ENCODE data around the gene CFAP20DC.
"Not testable (repeated sequence)": the region's sequence is repeated elsewhere in the genome, so short reads cannot be mapped to it uniquely, and the experiment has no call there.

Gene CFAP20DC

GRCh38 chr3:58737644-58738043 lies 312.2 kb downstream of the CFAP20DC start:
- DNase-seq (ENCODE audit: low read depth) = no peak

- no peak for DNase-seq (ENCODE audit: low read depth)
Measured at GRCh38 chr3:58731673-58732072, 318.2 kb downstream of the CFAP20DC start.

DNA sequence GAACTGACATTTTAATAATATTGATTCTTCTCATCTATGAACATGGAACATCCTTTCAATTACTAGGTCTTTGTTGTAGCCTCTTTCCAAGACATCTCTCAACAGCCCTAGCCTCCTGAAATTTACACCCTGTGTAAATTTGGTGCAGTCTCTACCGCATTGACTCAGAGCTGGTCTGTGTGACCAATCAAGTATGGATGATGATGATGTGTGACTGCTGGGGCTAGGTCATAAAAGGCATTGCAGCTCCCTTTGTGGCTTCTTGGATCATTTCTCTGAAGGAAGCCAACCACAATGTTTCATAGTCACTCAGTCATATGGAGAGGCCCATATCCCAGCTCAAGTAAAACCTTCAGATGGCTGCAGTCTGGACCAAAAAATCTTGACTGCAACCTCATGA lies 321.1 kb downstream of the CFAP20DC start:
- no peak for DNase-seq (ENCODE audit: low read depth)

DNA sequence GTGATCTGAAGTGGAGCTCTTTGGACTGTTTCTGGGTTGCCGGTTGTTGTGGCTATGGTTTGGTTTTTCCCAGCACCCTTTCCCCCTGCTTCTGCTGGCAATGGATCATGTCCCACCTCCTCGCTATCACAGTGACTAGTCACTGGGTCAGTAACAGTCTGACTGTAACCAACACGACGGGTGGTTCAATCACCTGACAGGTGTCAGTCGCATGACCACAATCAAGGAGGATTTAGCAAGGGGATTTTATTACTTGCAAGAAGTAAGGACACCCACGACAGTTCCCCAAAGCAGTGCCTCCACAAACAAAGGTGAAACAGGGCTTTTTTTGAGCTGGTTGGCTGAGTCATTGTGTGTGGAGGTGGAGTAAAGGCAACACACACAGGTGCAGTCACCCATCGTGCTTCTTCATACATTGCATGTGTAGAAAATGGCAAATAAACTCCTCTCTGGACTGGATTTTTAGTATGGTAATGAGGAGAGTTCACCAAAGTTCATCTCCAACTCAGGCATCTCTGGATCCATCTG lies 324.4 kb downstream of the CFAP20DC start:
- no peak for DNase-seq (ENCODE audit: low read depth)

DNA sequence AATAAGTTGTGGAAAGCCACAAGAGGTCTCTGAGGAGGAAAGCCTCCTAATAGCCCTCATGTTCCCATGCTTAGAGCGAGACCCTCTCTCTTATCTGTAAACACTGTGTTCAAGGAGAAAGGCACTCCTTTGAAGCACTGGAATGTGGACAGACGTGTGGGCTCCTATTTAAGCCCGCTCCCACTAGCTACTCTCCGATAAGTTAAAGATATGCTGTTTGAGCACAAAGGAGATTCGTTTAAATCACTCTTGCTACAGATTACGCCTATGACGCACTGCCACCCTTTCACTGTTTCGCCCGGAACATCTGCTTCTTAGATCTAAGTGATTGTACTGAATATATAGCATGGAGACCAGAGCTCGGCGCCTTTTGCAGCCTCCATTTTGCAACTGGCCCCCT lies 325.5 kb downstream of the CFAP20DC start:
- DNase-seq (ENCODE audit: low read depth) = no peak

GRCh38 chr3:58723173-58723572 lies 326.7 kb downstream of the CFAP20DC start:
- DNase-seq (ENCODE audit: low read depth) = no peak

GRCh38 chr3:58722561-58722960 lies 327.3 kb downstream of the CFAP20DC start:
- DNase-seq (ENCODE audit: low read depth) = peak; percentile 1

DNA sequence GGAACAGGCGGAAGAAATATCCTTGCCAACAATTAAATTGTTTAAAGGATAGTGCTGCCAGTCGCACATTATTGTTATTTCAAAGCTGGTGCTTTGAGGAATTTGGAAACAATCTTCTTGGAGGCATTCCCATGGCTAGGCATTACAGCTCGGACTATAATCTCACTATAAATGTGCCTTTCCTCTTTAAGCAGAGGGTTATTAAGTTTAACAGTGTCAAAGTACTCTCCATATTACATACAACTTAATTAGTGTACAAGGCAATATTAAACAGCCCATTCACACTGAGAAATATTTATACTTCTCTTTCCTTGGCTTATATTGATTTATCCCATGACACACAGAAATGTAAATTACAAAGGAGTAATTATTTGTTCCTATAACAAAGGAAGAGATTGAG lies 329.3 kb downstream of the CFAP20DC start:
- DNase-seq (ENCODE audit: low read depth) = no peak

GRCh38 chr3:58719684-58720083 lies 330.1 kb downstream of the CFAP20DC start:
- DNase-seq (ENCODE audit: low read depth) = no peak

GRCh38 chr3:58713715-58714401 lies 336.0 kb downstream of the CFAP20DC start:
- no peak for DNase-seq (ENCODE audit: low read depth)

DNA sequence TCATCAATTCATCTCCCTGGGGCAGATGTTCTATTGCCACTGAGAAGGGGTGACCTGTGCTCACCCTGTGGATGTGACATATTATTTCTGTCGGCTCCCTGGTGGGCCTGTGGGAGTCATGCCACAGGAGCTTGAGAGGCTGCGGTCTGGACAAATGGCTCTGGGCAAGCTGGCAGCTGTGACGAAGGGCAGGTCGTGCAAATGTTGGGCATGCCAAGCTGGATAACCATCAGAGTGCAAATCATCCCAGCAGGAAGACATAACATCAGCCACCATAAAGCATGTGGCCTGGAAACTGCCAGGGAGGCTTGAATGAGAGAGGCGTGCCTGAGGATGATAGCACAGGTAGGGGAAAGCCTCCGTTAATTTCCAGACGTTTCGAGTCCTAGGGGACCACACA lies 338.0 kb downstream of the CFAP20DC start:
- DNase-seq (ENCODE audit: low read depth) = no peak

DNA sequence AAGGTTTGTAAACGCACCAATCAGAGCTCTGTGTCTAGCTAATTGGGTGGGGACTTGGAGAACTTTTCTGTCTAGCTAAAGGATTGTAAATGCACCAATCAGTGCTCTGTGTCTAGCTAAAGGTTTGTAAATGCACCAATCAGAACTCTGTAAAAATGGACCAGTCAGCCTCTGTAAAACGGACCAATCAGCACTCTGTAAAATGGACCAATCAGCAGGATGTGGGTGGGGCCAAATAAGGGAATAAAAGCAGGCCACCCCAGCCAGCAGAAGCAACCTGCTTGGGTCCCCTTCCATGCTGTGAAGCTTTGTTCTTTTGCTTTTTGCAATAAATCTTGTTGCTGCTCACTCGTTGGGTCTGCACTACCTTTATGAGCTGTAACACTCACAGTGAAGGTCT lies 340.8 kb downstream of the CFAP20DC start:
- DNase-seq (ENCODE audit: low read depth) = not testable (repeated sequence)

DNA sequence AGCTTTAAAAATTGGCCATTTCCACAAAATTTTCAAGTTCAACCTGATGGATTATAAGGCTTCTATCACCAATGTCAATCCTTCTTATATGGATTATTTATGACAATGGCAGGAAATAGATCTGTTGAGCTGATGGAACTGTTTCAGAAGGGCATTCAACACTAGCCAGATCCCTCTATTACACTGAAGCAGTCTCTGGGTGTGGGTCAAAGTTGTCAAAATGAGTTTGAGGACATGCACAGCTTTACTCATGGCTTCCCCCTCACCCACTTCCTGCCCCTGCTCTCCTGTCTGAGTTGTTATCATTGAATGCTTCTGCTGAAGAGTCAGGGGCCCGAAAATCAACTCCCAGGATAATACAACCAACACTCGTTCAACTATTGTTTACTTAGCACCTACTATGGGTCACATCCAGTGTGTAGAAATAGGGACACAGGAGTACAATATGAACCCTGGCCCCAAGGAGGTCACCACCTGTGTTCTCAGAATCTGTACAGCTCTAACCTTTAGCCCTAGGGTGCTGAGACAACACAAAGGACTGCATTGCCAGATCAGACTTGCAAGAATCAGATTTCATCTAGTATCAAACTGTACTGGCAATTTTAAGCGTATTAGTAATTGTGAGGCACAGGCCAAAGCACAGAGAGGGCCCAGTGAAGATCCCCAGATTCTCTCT lies 341.6 kb downstream of the CFAP20DC start:
- no peak for DNase-seq (ENCODE audit: low read depth)

- DNase-seq (ENCODE audit: low read depth) = no peak
Measured at GRCh38 chr3:58707390-58707930, 342.4 kb downstream of the CFAP20DC start.

- no peak for DNase-seq (ENCODE audit: low read depth)
Measured at GRCh38 chr3:58706395-58707167, 343.2 kb downstream of the CFAP20DC start.

DNA sequence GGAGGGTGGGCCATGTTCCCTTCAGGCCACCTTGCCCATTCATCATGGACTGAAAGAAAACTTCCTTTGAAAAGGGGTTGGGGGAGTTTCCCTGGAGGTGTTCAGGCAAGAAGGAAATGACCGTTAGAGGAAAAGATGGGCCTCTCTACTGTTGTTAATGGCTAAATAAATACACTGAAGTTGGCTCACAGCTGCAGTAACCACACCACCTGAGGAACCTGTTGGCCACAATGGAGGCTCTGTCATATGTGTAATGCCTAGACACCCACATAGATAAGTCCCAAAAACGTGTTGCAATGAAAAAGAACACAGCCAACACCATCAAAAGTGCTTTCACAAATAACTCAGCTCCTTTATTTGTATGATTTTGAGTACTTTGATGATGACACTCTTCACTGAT lies 345.1 kb downstream of the CFAP20DC start:
- no peak for DNase-seq (ENCODE audit: low read depth)

DNA sequence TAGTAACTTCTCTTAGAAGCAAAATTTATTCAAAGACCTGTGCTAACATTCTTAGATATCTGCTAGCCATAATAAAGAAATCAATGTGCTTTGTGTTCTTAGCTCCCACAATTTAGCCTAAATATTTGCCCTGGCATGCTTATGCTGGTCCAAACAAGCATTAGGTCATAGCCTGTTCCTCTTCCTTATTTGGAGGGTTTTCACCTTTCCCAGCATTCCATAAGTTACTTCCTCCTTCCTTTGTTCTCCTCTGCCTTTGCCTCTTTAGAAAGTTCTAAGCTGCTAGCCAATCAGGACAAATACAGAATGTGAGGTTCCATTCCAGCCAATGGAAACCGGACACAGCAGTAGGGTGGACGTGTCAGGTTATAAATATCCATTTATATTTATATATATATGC lies 345.5 kb downstream of the CFAP20DC start:
- DNase-seq (ENCODE audit: low read depth) = not testable (repeated sequence)

GRCh38 chr3:58698246-58698645 lies 351.6 kb downstream of the CFAP20DC start:
- DNase-seq (ENCODE audit: low read depth) = no peak

DNA sequence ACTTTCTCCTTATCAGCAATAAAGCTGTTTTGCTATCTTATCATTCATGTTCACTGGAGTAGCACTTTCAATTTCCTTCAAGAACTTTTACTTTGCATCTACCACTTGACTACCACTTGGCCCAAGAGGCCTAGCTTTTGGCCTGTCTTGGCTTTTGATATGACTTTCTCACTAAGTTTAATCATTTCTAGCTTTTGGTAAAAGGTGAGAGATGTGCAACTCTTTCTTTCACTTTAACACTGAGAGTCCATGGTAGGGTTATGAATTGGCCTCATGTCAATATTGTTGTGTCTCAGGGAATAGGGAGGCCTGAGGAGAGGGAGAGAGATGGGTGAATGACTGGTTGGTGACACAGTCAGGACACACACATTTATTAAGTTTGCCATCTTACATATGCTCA lies 352.3 kb downstream of the CFAP20DC start:
- DNase-seq (ENCODE audit: low read depth) = no peak

- DNase-seq (ENCODE audit: low read depth) = not testable (repeated sequence)
Measured at GRCh38 chr3:58696813-58697212, 353.0 kb downstream of the CFAP20DC start.

DNA sequence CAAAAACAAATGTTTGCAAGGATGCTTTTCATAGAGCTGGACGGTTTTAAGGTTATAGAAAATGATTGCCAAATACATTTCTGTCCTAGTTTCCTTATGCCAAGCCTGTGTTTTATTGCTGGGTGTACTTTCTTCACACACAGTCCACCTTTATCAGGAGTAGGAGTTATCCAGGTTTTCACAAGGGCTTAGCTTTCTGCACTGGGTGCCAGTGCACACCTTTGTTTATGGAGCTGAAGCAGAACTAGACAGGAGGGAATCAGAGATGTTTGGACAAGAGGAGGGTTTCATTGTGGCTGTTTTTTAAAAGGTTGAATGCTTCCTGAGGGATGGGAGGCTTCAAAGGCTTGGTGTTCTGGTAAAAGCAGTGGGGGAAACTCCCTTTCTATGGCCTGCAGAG lies 353.7 kb downstream of the CFAP20DC start:
- DNase-seq (ENCODE audit: low read depth) = no peak

GRCh38 chr3:58695284-58695683 lies 354.5 kb downstream of the CFAP20DC start:
- not testable (repeated sequence) for DNase-seq (ENCODE audit: low read depth)

All from EH (cell line).